ENCODE data around the gene TMEM239. TPM values are rescaled to one million over a fixed set of nuclear protein-coding genes. Genes with fewer than 3 reads are reported as not detected.

The TMEM239 gene
- polyA plus RNA-seq, 1 donor (not counting 4 experiments of a cell fraction or from before 2014, with no cell fraction given) = not detected

- FAIRE-seq (no peak), DNase-seq (ENCODE audit: low read depth, low spot score) (no peak)
- peaks cover 75% of the 10 kb centered on the region for H3K27me3 ChIP-seq (ENCODE audit: control insufficient read depth, extremely low read depth, insufficient read depth, low read length)
- H4K20me1 ChIP-seq (ENCODE audit: control insufficient read depth, extremely low read depth, insufficient read depth, low read length) = no peaks in the 10 kb centered on the region
- no peak overlapping the region for H3K27ac ChIP-seq (ENCODE audit: control insufficient read depth, insufficient read depth, low read length)
- no peak overlapping the region for H3K4me3 ChIP-seq (ENCODE audit: control insufficient read depth in 2 of 3, extremely low read depth in 1 of 3, insufficient read depth in 2 of 3, low read depth in 1 of 3, low read length in 3 of 3)
- H3K4me1 ChIP-seq (ENCODE audit: control insufficient read depth, extremely low read depth, insufficient read depth, low read length) = peaks cover 2% of the 10 kb centered on the region
- H2AFZ ChIP-seq (ENCODE audit: control insufficient read depth, low read length) = no peak overlapping the region
- H3K36me3 ChIP-seq (ENCODE audit: control insufficient read depth in 2 of 2, extremely low read depth in 1 of 2, insufficient read depth in 2 of 2, low read length in 2 of 2) = no peaks in the 10 kb centered on the region
- no peaks in the 10 kb centered on the region for H3K79me2 ChIP-seq (ENCODE audit: control insufficient read depth, insufficient read depth, low read length)
- no peak overlapping the region for H3K4me2 ChIP-seq (ENCODE audit: control insufficient read depth, extremely low read depth, insufficient read depth, low read depth, low read length)
- H3K9ac ChIP-seq (ENCODE audit: control insufficient read depth, extremely low read depth, insufficient read depth, low read length) = no peak overlapping the region
- H3K9me1 ChIP-seq (ENCODE audit: control insufficient read depth, extremely low read depth, insufficient read depth, low read length) = no peaks in the 10 kb centered on the region
- TF ChIP-seq EZH2 (IDR thresholded peaks at IDR 0.05; ENCODE audit: low read length) (no peak), CTCF (optimal IDR thresholded peaks at IDR 0.05 in 1 of 3, IDR thresholded peaks at IDR 0.05 in 1 of 3, conservative IDR thresholded peaks at IDR 0.05 in 1 of 3; ENCODE audit: extremely low read depth in 1 of 3, insufficient read depth in 2 of 3, low read length in 3 of 3) (no peak)
- peaks cover 2% of the 10 kb centered on the region for H3K9me3 ChIP-seq (ENCODE audit: control insufficient read depth, low read depth, low read length)
- dilution Hi-C loops (cut with MboI; ENCODE audit: extremely low pct_ligation_motif_present, low sequenced_read_pairs) = no loop called here
Observed at GRCh38 chr20:2798814-2799213, 17.4 kb upstream of the TMEM239 start.

GRCh38 chr20:2799271-2799670 is 16.9 kb upstream of the TMEM239 start:
- peaks cover 2% of the 10 kb centered on the region for H3K4me1 ChIP-seq (ENCODE audit: control insufficient read depth, extremely low read depth, insufficient read depth, low read length)
- DNase-seq (ENCODE audit: low read depth, low spot score) (no peak), FAIRE-seq (no peak)
- no peaks in the 10 kb centered on the region for H3K9me1 ChIP-seq (ENCODE audit: control insufficient read depth, extremely low read depth, insufficient read depth, low read length)
- no peaks in the 10 kb centered on the region for H3K36me3 ChIP-seq (ENCODE audit: control insufficient read depth in 2 of 2, extremely low read depth in 1 of 2, insufficient read depth in 2 of 2, low read length in 2 of 2)
- H3K27ac ChIP-seq (ENCODE audit: control insufficient read depth, insufficient read depth, low read length) = no peak overlapping the region
- H3K27me3 ChIP-seq (ENCODE audit: control insufficient read depth, extremely low read depth, insufficient read depth, low read length) = peaks cover 75% of the 10 kb centered on the region
- H3K4me2 ChIP-seq (ENCODE audit: control insufficient read depth, extremely low read depth, insufficient read depth, low read depth, low read length) = no peak overlapping the region
- H3K4me3 ChIP-seq (ENCODE audit: control insufficient read depth in 2 of 3, extremely low read depth in 1 of 3, insufficient read depth in 2 of 3, low read depth in 1 of 3, low read length in 3 of 3) = no peak overlapping the region
- TF ChIP-seq EZH2 (IDR thresholded peaks at IDR 0.05; ENCODE audit: low read length) (no peak), CTCF (optimal IDR thresholded peaks at IDR 0.05 in 1 of 3, IDR thresholded peaks at IDR 0.05 in 1 of 3, conservative IDR thresholded peaks at IDR 0.05 in 1 of 3; ENCODE audit: extremely low read depth in 1 of 3, insufficient read depth in 2 of 3, low read length in 3 of 3) (no peak)
- H4K20me1 ChIP-seq (ENCODE audit: control insufficient read depth, extremely low read depth, insufficient read depth, low read length) = no peaks in the 10 kb centered on the region
- H3K9me3 ChIP-seq (ENCODE audit: control insufficient read depth, low read depth, low read length) = peaks cover 2% of the 10 kb centered on the region
- no peak overlapping the region for H3K9ac ChIP-seq (ENCODE audit: control insufficient read depth, extremely low read depth, insufficient read depth, low read length)
- dilution Hi-C loops (cut with MboI; ENCODE audit: extremely low pct_ligation_motif_present, low sequenced_read_pairs) = no loop called here
- no peaks in the 10 kb centered on the region for H3K79me2 ChIP-seq (ENCODE audit: control insufficient read depth, insufficient read depth, low read length)
- H2AFZ ChIP-seq (ENCODE audit: control insufficient read depth, low read length) = no peak overlapping the region

All from keratinocyte (primary cell).